Mesothelial cell of epicardium (in vitro differentiated cells): Measurements from ENCODE around the gene ZNF697. TPM values are rescaled to one million over a fixed set of nuclear protein-coding genes. Genes with fewer than 3 reads are reported as not detected.
"Not testable (repeated sequence)": the region's sequence is repeated elsewhere in the genome, so short reads cannot be mapped to it uniquely, and the experiment has no call there.

Source experiments
- DNase-seq, 2 experiments: peaks; one replicate each; pipeline ENCODE4 v3.0.0; 2021; ENCODE audit warnings: low spot score in 2 of 2; ENCODE audit not compliant: unreplicated experiment in 2 of 2
- H3K27ac Mint-ChIP-seq: 2 replicates; pipeline ENCODE4 v1.8.0; 2021; ENCODE audit warnings: mixed read lengths
- H3K27me3 Mint-ChIP-seq: 2 replicates; pipeline ENCODE4 v1.8.0; 2021; ENCODE audit warnings: low read depth, mixed read lengths
- H3K36me3 Mint-ChIP-seq: 2 replicates; pipeline ENCODE4 v1.8.0; 2021; ENCODE audit warnings: mixed read lengths
- H3K4me1 Mint-ChIP-seq: 2 replicates; pipeline ENCODE4 v1.8.0; 2021; ENCODE audit warnings: mixed read lengths
- H3K4me3 Mint-ChIP-seq: 2 replicates; pipeline ENCODE4 v1.8.0; 2021; ENCODE audit warnings: mild to moderate bottlenecking, moderate library complexity, mixed read lengths
- H3K9me3 Mint-ChIP-seq: 2 replicates; pipeline ENCODE4 v1.8.0; 2021; ENCODE audit warnings: mixed read lengths
- CTCF ChIP-seq: fragments of 200-600 bp; sonication (generic); IDR thresholded peaks from one replicate; pipeline ENCODE4 v1.5.0; 2021; ENCODE audit warnings: antibody characterized with exemption; ENCODE audit not compliant: unreplicated experiment
- total RNA-seq: library from RNA; stranded (reverse); gene quantifications from 3 replicates; pipeline ENCODE4 v1.2.1, GENCODE V29; 2021

Gene ZNF697
- total RNA-seq, 1 donor from 2014 or later = 21.8 TPM

DNA sequence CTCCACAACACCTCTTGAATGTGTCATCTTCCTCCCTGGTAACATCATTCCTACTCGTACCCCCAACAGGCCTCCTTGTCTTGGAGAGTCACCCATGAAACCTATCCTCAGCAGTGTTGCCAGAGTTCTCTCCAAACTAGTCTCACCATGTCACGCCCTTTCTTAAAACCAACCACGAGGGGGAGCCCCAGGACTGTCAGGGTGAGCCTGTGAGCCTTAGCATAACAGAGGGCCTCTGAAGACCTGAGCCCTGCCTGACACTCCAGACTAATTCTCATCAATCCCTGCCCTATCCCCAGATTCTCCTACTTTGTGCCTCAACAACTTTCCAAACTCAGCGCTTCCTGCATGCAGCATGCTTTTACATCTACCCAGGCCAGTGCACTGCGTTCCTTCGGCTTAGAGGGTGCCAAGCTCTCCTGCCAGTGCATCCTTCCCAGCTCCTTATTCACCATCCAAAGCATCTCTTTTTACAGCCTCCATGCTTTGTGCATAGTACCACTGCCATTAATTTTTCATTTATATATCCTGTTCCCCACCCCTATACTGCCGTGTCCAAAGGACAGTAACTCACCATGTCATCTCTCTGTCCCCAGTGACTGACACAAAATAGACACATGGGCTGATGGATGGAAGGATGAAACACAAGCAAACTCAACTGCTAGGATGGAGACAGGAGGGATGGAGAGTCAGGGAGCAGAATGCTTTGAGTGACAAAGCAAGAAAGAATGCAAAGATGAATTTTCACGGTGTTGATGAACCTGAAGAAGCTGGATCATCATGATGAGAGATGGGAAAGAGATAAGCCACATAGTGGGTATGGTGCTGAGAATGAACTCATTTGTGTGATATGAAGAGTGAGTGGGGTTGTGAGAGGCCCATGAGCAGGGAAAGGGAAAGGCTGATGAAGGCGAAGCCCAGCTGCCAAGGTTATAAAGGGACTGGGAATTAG is 34.0 kb downstream of the ZNF697 start:
- Mint-ChIP-seq H3K4me1 (peaks cover 14% of the 10 kb centered on the region), H3K36me3 (peaks cover 2% of the 10 kb centered on the region)

DNA sequence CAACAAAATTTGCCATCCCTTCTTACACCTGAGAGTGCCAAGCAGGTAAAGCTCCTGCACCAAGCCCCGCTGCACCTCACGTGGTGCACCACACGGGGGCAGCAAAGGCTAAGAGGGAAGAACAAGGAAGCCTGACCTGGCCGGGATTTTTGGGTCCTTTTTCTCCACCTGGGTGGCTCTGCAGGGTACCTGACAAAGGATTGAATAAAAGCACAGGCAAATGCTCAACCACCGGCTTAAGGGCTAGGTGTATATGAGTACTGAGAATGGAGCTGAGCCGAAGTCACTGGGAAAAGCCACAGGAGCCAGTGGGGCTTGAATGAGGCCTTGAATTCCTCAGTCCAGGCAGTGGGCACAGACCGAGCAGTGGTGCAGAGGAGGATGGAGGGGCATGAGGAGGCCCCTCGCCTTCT is 36.4 kb downstream of the ZNF697 start:
- no peaks in the 10 kb centered on the region for H3K36me3 Mint-ChIP-seq
- no peak overlapping the region for H3K4me3 Mint-ChIP-seq
- DNase-seq = peak; percentile 63 to 89
- no peaks in the 10 kb centered on the region for H3K27me3 Mint-ChIP-seq
- peak; percentile 90 for TF ChIP-seq CTCF
- no peak overlapping the region for H3K27ac Mint-ChIP-seq
- H3K4me1 Mint-ChIP-seq = peaks cover 12% of the 10 kb centered on the region
- H3K9me3 Mint-ChIP-seq = no peaks in the 10 kb centered on the region

More for the DNA sequence above, 34.0 kb downstream of the ZNF697 start:
- Mint-ChIP-seq H3K4me3 (no peak overlapping the region), H3K27me3 (no peaks in the 10 kb centered on the region), H3K9me3 (no peaks in the 10 kb centered on the region), H3K27ac (no peak overlapping the region)
- TF ChIP-seq CTCF = peak; percentile 69
- DNase-seq = peak; percentile 68 to 92

DNA sequence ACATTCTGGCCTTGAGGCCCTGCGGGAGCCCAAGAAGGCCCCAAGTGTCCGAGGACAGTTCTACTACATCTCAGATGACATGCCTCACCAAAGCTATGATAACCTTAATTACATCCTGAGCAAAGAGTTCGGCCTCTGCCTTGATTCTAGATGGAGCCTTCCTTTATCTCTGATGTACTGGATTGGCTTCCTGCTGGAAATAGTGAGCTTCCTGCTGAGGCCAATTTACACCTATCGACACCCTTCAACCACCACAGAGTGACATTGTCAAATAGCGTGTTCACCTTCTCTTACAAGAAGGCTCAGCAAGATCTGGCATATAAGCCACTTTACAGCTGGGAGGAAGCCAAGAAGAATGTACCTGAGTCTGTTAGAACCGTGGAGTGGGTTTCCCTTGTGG is 39.2 kb downstream of the ZNF697 start:
- not testable (repeated sequence) for H3K9me3 Mint-ChIP-seq, H3K27me3 Mint-ChIP-seq, H3K27ac Mint-ChIP-seq, DNase-seq, H3K36me3 Mint-ChIP-seq, H3K4me3 Mint-ChIP-seq
- peaks cover 20% of the 10 kb centered on the region for H3K4me1 Mint-ChIP-seq

- H3K4me3 Mint-ChIP-seq, DNase-seq, H3K36me3 Mint-ChIP-seq, H3K9me3 Mint-ChIP-seq, H3K27me3 Mint-ChIP-seq: not testable (repeated sequence)
- Mint-ChIP-seq H3K4me1 (peaks cover 20% of the 10 kb centered on the region), H3K27ac (peak overlapping the region; percentile 39)
These were observed 40.8 kb downstream of the ZNF697 start for GRCh38 chr1:119607087-119607807.

DNA sequence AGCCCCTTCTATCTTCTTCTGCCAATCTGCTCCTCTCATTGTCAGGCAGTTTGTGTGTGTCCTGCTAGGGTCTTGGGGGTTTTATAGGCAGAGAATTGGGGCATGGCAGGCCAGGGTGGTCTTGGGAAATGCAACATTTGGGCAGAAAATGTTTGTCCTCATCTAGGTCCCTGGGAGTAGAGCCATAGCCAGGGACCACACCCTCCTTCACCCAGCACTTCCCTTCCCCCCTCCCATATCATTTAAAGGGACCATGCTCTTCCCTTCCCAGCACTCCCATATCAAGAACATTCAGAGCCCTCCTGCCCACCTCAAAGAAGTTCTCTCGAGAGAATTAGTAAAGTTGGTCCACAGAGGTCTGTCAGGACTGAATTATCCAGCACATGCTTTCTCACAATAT is 41.7 kb downstream of the ZNF697 start:
- no peak for TF ChIP-seq CTCF
- DNase-seq = no peak
- Mint-ChIP-seq H3K27ac (no peak overlapping the region), H3K4me1 (peaks cover 14% of the 10 kb centered on the region), H3K9me3 (no peaks in the 10 kb centered on the region), H3K36me3 (no peaks in the 10 kb centered on the region), H3K4me3 (no peak overlapping the region), H3K27me3 (no peaks in the 10 kb centered on the region)

DNA sequence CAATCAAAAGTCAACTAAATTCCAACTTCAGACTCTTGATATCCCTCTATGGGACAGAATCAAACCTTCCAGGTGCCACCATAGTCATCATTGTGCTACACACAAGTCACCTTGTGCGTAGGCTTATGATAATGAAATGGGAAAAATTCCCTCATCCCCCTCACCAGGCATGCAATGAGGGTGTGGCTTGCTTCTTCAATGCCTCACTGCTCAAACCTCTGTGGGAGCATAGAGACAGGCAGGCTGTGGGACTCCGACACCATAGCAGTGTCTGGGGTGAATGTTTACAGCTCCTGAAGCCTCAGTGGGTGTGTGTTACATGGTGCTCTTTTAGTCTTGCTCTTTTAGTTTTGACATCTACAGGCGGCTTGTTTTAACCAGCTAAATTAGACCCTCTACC is 42.4 kb downstream of the ZNF697 start:
- Mint-ChIP-seq H3K9me3 (no peaks in the 10 kb centered on the region), H3K4me3 (no peak overlapping the region), H3K27me3 (no peaks in the 10 kb centered on the region), H3K4me1 (peaks cover 15% of the 10 kb centered on the region), H3K36me3 (no peaks in the 10 kb centered on the region), H3K27ac (no peak overlapping the region)
- no peak for TF ChIP-seq CTCF
- DNase-seq = no peak

DNA sequence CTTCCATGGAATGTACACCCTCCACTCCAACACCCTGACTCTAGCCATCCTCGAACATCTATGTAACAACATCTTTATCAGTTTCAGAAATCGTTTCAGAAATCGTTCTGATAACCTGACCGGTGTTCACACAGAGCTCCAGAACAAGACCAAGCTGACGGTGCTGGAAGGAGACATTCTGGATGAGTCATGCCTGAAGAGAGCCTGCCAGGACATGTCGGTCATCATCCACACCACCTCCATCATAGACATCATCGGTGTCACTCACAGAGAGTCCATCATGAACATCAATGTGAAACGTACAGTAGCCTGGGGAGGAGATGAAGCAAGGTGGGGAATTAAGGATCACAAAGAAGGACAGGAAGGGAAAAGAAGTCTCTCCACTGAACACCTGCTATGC is 43.0 kb downstream of the ZNF697 start:
- H3K27me3 Mint-ChIP-seq, H3K4me3 Mint-ChIP-seq, H3K9me3 Mint-ChIP-seq, DNase-seq, H3K36me3 Mint-ChIP-seq, H3K27ac Mint-ChIP-seq: not testable (repeated sequence)
- H3K4me1 Mint-ChIP-seq = peaks cover 15% of the 10 kb centered on the region
